HepG2 (cell line): ENCODE data around the gene PRM3. TPM values are rescaled to one million over a fixed set of nuclear protein-coding genes. Genes with fewer than 3 reads are reported as not detected.

Experiments
- ASH2L ChIP-seq: fragments of 300-600, 200-600 bp; sonication (generic); IDR thresholded peaks from 2 replicates; pipeline ENCODE4 v1.7.0; 2017; ENCODE audit warnings: low read depth, mild to moderate bottlenecking, moderate library complexity, mixed read lengths, low read length; ENCODE audit not compliant: insufficient read length
- CREB3 ChIP-seq: sonication (generic); formaldehyde crosslinking; IDR thresholded peaks from 2 replicates; pipeline ENCODE4 v1.5.0; 2020; ENCODE audit warnings: missing genetic modification reagents
- HMGXB3 ChIP-seq: sonication (generic); formaldehyde crosslinking; IDR thresholded peaks from 2 replicates; pipeline ENCODE4 v1.4.0; 2020; ENCODE audit warnings: missing genetic modification reagents, borderline replicate concordance
- KLF16 ChIP-seq, 2 experiments: sonication (generic) in 1 of 2; formaldehyde crosslinking in 1 of 2; IDR thresholded peaks; 2 replicates each; pipeline versions ENCODE4 v1.6.1 to v1.8.0; 2016 to 2023; ENCODE audit warnings: missing genetic modification reagents in 2 of 2, missing compliant biosample characterization in 1 of 2
- NFRKB ChIP-seq: fragments of 450-650 bp; IDR thresholded peaks from 2 replicates; pipeline ENCODE4 v1.6.1; 2017
- NR3C1 ChIP-seq: sonication (generic); formaldehyde crosslinking; IDR thresholded peaks from 2 replicates; pipeline ENCODE4 v1.4.0; 2020; ENCODE audit warnings: missing genetic modification reagents
- TEAD2 ChIP-seq: sonication (generic); formaldehyde crosslinking; IDR thresholded peaks from 2 replicates; pipeline ENCODE4 v1.9.0; 2021; ENCODE audit warnings: missing genetic modification reagents
- TFDP2 ChIP-seq: sonication (generic); formaldehyde crosslinking; IDR thresholded peaks from 2 replicates; pipeline ENCODE4 v1.4.0; 2020; ENCODE audit warnings: missing genetic modification reagents
- YY1 ChIP-seq: IDR thresholded peaks from 2 replicates; pipeline ENCODE4 v1.6.1; 2011; ENCODE audit warnings: low read length, low read depth, moderate library complexity, mild to moderate bottlenecking; ENCODE audit not compliant: insufficient read depth, insufficient replicate concordance
- ZBTB40 ChIP-seq, 2 experiments: fragments of 450-650 bp in 1 of 2; sonication (generic) in 1 of 2; formaldehyde crosslinking in 1 of 2; IDR thresholded peaks; 2 replicates each; pipeline versions ENCODE4 v1.6.1 to v1.8.0; 2016 to 2022; ENCODE audit warnings: antibody characterized with exemption in 1 of 2, mild to moderate bottlenecking in 1 of 2, missing genetic modification reagents in 1 of 2
- ZSCAN29 ChIP-seq: sonication (generic); formaldehyde crosslinking; conservative IDR thresholded peaks from 2 replicates; pipeline ENCODE4 v1.4.0; 2020; ENCODE audit warnings: mild to moderate bottlenecking, missing genetic modification reagents
- polyA plus RNA-seq, 8 experiments: library from polyadenylated mRNA; depleted of rRNA in 3 of 8; stranded (reverse) in 7 of 8; unstranded in 1 of 8; fragments of >200 nt; fragmentation: Illumina TruSeq in 4 of 8; extraction: Trizol in 4 of 8; gene quantifications; 2 replicates each; pipeline versions ENCODE4 v1.2.1 to v1.2.3, GENCODE V29; 2011 to 2016; ENCODE audit warnings: low read depth in 4 of 8, missing spikeins in 1 of 8, mixed read lengths in 1 of 8; ENCODE audit not compliant: insufficient read depth in 1 of 8
- total RNA-seq, 5 experiments: library from RNA; depleted of rRNA; stranded (reverse); fragments of >200 nt; fragmentation: Illumina TruSeq; extraction: Trizol; gene quantifications; 2 replicates each; pipeline ENCODE4 v1.2.3, GENCODE V29; 2016; ENCODE audit warnings: low read depth in 1 of 5

Gene PRM3
- total and polyA plus RNA-seq, 2 of the 13 experiments (the other 11 are each of a cell fraction or from before 2014, with no cell fraction given): not detected

- TF ChIP-seq ZBTB40 (IDR thresholded peaks at IDR 0.05) (no peak), ZBTB40 (CRISPR knock-in tag; IDR thresholded peaks at IDR 0.05) (no peak), YY1 (peak; percentile 71), KLF16 (CRISPR knock-in tag; IDR thresholded peaks at IDR 0.05) (peak in 1 of 2 experiments; percentile 66; a peak in 2 of 4 replicates), CREB3 (CRISPR knock-in tag) (0 out of 2 replicates have a peak, but pooled peaks have one; percentile 39), HMGXB3 (CRISPR knock-in tag) (no peak), ZSCAN29 (CRISPR knock-in tag) (peak; percentile 73; the same call in 1 of the 2 replicates), TEAD2 (no peak), TFDP2 (CRISPR knock-in tag) (no peak; the same call in 1 of the 2 replicates), ASH2L (peak; percentile 61), NR3C1 (no peak), NFRKB (peak; percentile 17; the same call in 1 of the 2 replicates)
Measured at GRCh38 chr16:11273721-11274324, 394 bp upstream of the PRM3 start (continued).
